Measurements from ENCODE around the gene GYS2. TPM values are rescaled to one million over a fixed set of nuclear protein-coding genes. Genes with fewer than 3 reads are reported as not detected.
A peak's percentile ranks its signal among the peaks of the same experiment; 100 is the strongest.

Gene GYS2
- total RNA-seq, 1 donor from 2014 or later: not detected

DNA sequence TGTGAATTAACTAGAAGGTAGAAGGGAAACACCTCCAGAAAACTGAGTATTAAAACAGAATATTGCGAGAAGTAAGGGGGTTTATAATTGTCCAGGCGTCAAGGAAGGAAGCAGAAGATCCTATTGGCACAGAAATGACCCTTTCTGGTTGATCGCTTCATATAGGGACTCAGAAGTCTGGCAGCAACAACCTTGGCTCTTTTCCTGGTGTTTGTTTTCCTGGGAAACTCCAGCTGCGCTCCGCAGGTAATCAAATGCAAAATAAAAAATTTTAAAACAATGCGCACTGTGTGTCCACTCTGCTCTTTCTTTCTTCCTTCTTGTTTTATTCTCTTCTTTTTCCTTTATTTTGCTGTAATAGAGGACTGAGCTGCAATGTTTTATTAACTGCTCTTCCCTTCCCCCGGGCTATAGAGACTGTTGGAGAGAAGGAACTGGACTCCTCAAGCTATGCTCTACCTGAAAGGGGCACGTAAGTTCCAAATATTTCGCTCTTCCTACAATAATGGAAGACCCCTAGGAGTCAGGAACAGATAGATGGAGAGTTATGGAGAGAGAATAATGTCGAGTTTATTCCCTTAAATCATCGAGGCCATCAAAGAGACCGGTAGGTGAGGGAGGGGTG is 77.8 kb downstream of the GYS2 start:
- TF ChIP-seq, protein P1, sequence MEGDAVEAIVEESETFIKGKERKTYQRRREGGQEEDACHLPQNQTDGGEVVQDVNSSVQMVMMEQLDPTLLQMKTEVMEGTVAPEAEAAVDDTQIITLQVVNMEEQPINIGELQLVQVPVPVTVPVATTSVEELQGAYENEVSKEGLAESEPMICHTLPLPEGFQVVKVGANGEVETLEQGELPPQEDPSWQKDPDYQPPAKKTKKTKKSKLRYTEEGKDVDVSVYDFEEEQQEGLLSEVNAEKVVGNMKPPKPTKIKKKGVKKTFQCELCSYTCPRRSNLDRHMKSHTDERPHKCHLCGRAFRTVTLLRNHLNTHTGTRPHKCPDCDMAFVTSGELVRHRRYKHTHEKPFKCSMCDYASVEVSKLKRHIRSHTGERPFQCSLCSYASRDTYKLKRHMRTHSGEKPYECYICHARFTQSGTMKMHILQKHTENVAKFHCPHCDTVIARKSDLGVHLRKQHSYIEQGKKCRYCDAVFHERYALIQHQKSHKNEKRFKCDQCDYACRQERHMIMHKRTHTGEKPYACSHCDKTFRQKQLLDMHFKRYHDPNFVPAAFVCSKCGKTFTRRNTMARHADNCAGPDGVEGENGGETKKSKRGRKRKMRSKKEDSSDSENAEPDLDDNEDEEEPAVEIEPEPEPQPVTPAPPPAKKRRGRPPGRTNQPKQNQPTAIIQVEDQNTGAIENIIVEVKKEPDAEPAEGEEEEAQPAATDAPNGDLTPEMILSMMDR (IDR thresholded peaks at IDR 0.05; ENCODE audit: insufficient read depth, low read length, poor library complexity, severe bottlenecking): no peak
- H3K27me3 ChIP-seq (ENCODE audit: control insufficient read depth, insufficient read depth, low read length): no peaks in the 10 kb centered on the region
- H3K36me3 ChIP-seq (ENCODE audit: control insufficient read depth, insufficient read depth, low read length): no peaks in the 10 kb centered on the region
- peak overlapping the region; percentile 68 for H3K4me3 ChIP-seq (ENCODE audit: low read depth, low read length)
- no peak for DNase-seq (ENCODE audit: low read depth)

DNA sequence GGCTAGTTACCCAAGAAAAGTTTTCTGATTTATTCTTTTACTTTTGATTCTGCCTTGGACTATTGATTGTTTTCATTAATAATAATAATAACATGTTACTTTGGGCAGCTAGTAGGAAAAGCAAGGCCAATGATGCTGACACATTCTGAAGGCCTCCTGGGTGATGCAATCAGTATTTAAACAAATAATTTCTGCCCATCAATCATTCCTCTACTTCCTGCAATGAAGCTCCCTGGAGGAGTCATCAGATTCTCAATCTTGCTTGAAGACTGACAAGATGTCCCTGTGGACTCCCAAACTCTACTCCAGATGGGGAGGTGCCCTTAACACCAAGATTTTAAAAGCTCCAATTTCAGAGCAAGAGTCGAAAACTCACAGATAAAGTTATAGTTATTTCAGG is 78.6 kb downstream of the GYS2 start, which contains the start of gene SPX:
Gene SPX, plus strand, starts transcription at position 244 of the 400 bp plus-strand sequence. CDS start 177 bp downstream, outside the sequence.
- Histone ChIP-seq H3K36me3 (ENCODE audit: control insufficient read depth, insufficient read depth, low read length) (no peaks in the 10 kb centered on the region), H3K27me3 (ENCODE audit: control insufficient read depth, insufficient read depth, low read length) (no peaks in the 10 kb centered on the region), H3K4me3 (ENCODE audit: low read depth, low read length) (peak within 1 kb of the TSS; percentile 68)
- DNase-seq (ENCODE audit: low read depth): peak; percentile 9
- TF ChIP-seq, protein P1 (IDR thresholded peaks at IDR 0.05; ENCODE audit: insufficient read depth, low read length, poor library complexity, severe bottlenecking): no peak

- Histone ChIP-seq H3K4me3 (ENCODE audit: low read depth, low read length) (no peak overlapping the region), H3K27me3 (ENCODE audit: control insufficient read depth, insufficient read depth, low read length) (no peaks in the 10 kb centered on the region), H3K36me3 (ENCODE audit: control insufficient read depth, insufficient read depth, low read length) (no peaks in the 10 kb centered on the region)
- TF ChIP-seq, protein P1 (IDR thresholded peaks at IDR 0.05; ENCODE audit: insufficient read depth, low read length, poor library complexity, severe bottlenecking): no peak
- DNase-seq (ENCODE audit: low read depth): no peak
These were observed 81.5 kb downstream of the GYS2 start for GRCh38 chr12:21523148-21523547.

GRCh38 chr12:21521541-21521940 is 83.1 kb downstream of the GYS2 start:
- no peaks in the 10 kb centered on the region for H3K27me3 ChIP-seq (ENCODE audit: control insufficient read depth, insufficient read depth, low read length)
- TF ChIP-seq, protein P1 (IDR thresholded peaks at IDR 0.05; ENCODE audit: insufficient read depth, low read length, poor library complexity, severe bottlenecking): no peak
- H3K36me3 ChIP-seq (ENCODE audit: control insufficient read depth, insufficient read depth, low read length): no peaks in the 10 kb centered on the region
- no peak overlapping the region for H3K4me3 ChIP-seq (ENCODE audit: low read depth, low read length)
- no peak for DNase-seq (ENCODE audit: low read depth)

DNA sequence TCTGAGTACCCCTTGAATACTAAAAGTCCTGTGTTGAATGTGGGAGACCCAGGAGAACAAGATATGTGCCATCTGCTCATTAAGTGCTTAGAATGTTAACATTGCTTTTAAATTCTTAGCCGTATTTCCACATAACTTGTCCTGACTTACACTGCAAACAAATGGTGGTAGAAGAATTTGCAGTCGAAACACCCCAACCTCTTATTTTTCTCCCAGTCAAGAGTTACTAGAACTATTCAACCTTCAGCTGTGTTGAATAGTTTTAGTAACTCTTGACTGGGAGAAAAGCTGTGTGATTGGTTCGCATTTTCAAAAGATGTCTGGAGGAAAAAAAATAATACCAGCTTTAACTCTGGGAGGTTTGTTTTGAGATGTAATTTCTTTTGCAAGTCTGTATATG is 86.2 kb downstream of the GYS2 start:
- TF ChIP-seq, protein P1 (IDR thresholded peaks at IDR 0.05; ENCODE audit: insufficient read depth, low read length, poor library complexity, severe bottlenecking): no peak
- DNase-seq (ENCODE audit: low read depth): no peak
- H3K4me3 ChIP-seq (ENCODE audit: low read depth, low read length): no peak overlapping the region
- H3K36me3 ChIP-seq (ENCODE audit: control insufficient read depth, insufficient read depth, low read length): no peaks in the 10 kb centered on the region
- no peaks in the 10 kb centered on the region for H3K27me3 ChIP-seq (ENCODE audit: control insufficient read depth, insufficient read depth, low read length)

DNA sequence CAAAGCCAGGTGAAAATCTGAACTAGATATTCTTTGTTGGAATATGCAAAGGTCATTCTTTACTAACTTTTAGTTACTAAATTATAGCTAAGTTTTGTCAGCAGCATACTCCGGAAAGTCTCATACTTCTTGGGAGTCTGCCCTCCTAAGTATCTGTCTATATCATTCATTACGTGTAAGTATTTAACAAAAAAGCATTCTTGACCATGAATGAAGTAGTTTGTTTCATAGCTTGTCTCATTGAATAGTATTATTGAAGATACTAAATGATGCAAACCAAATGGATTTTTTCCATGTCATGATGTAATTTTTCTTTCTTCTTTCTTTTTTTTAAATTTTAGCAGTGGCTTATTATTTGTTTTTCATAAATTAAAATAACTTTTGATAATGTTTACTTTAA is 88.4 kb downstream of the GYS2 start:
- H3K36me3 ChIP-seq (ENCODE audit: control insufficient read depth, insufficient read depth, low read length): peaks cover 1% of the 10 kb centered on the region
- TF ChIP-seq, protein P1 (IDR thresholded peaks at IDR 0.05; ENCODE audit: insufficient read depth, low read length, poor library complexity, severe bottlenecking): no peak
- no peak overlapping the region for H3K4me3 ChIP-seq (ENCODE audit: low read depth, low read length)
- DNase-seq (ENCODE audit: low read depth): no peak
- H3K27me3 ChIP-seq (ENCODE audit: control insufficient read depth, insufficient read depth, low read length): no peaks in the 10 kb centered on the region
